A204.1 (cell line): ENCODE data around the gene GLYATL3.

Experiments used
- FAIRE-seq: peaks from 2 replicates; lab custom pipeline; 2012; peaks lifted over from hg19 to GRCh38; lab: Jason Lieb, UNC

The GLYATL3 gene

DNA sequence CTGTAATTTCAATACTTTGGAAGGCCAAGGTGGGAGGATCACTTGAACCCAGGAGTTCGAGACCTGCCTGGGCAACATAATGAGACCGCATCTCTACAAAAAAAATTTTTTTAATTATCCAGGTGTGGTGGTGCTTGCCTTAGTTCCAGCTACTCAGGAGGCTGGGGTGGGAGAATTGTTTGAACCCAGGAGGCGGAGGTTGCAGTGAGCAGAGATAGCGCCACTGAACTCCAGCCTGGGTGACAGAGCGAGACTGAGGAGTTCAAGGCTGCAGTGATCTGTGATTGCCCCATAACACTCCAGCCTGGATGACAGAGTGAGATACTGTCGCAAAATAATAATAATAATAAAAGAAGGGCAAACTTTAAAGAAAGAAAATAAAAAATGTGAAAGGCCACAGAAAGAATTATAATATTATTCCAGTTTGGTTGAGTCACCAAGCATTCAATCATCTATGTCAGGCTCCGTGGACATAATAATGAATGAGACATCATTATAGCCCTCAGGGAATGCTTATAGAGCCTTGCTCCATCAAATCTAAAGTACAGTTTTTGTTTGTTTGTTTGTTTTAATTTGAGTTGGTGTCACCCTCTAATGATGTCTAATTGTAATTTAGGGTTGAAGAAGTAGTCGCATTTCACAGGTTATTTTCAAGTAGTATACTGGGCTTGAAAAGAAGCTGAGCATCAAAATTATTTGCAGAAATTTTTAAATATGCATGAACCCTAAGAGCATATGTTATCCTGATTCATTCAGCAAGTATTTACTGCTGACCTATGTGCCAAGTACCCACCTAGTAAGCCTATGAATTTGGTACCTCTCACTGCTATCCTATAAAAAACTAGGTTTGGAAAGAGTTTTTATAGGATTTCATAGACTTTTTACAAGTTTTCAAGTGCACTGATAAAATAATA, 15.1 kb downstream of the GLYATL3 start:
- FAIRE-seq: no peak

DNA sequence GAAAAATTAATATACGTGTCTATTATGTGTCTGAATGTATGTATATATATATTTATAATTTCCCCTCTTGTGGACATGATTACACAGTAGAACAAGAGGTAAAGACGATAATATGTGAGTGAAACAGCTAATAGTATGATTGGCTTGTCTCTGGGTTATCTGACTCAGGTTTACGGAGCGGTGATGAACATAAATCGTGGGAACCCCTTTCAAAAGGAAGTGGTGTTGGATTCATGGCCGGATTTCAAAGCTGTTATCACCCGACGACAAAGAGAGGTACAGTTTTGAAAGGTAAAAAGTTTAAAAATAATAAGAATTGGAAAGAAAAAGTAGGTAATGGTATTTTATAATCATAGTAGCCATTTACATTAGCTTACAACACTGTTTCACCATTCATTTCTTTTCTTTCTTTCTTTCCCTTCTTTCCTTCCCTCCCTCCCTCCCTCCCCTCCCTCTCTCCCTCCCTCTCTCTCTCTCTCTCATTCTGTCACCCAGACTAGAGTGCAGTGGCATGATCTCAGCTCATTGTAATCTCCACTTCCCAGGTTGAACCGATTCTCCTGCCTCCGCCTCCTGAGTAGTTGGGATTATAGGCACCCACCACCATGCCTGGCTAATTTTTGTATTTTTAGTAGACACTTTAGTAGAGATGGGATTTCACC, 15.9 kb downstream of the GLYATL3 start:
- FAIRE-seq: no peak

DNA sequence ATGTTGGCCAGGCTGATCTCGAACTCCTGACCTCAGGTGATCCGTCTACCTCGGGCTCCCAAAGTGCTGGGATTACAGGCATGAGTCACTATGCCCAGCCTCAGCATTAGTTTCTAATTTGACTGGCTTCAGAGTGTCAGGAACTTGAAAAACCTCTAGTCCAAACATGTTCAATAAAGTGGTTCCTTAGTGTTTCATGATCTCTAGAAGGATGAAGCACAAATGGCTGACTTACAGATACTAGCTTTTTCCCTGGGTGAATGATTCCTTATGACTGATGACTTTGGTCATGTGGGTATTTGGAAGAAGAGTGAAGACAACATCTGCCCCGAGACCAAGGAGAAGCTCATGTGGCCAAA, 16.4 kb downstream of the GLYATL3 start:
- no peak for FAIRE-seq

DNA sequence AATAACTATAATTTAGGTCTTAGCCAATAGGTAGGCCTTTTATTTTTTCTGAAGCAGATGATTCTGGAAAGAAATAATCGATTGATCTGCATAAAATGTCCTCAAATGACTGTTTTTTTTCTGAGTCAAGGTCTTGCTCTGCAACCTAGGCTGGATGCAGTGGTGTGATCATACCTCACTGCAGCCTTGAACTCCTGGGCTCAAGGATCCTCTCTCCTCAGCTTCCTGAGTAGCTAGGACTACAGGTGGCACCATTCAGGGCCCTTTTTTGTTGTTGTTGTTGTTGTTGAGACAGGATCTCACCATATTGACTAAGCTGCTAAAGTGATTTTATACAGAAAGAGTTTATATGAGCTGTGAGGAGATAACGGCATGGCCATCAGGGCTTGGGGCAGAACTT, 18.2 kb downstream of the GLYATL3 start:
- no peak for FAIRE-seq

DNA sequence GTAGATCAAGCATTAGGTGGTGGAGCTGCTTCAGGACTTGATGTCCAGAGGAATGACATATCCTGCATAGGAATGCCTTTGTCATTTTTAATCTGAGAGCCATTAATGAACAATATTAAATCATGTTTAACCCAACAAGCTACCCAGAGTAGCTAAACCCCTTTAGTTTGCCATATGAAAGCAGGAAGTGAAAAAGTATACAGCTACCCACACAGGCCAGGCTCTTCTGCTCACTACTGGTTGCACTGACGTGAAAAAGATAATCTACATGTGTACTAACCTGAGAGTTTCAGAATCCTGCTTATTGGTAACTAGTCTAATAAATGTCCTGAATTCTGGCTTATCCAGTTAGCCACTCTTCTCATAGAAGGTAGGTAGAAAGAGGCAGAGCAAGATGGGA, 19.9 kb downstream of the GLYATL3 start:
- FAIRE-seq: no peak

DNA sequence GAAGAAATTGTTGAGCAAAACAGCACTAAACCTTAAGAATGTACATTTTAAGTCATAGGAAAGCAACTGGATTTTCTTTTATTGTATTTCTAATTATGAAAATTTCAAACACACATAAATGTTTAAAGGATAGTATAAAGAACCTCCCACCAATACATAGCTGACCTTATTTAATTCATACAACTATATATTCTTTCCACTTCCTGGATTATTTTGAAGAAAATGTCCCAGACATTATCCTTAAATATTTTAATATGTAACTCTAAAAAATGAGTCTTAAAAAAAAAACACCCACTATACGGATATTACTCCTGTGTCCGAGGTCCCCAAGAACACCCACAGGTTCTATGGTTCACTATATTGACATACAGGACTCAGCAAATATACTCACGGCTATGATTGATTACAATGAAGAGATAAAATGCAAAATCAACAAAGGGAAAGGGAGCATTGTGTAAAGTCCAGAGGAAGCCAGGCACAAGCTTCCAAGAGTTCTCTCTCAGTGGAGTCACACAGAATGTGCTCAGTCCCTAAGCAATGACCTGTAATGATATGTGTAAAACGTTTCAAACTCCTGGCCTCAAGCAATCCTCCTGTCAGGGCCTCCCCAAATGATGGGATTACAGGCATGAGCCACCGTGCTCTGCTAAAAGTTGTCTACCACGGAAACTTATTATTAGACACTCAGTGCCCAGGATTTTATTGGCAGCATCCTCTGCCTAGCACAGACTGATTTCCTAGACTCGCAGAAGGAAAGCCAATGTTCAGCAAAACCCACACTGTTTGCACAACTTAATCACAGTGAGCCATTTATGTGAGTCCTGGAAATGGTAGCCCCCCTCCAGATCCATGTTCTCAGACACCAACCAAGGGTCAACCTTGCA, 23.2 kb downstream of the GLYATL3 start:
- FAIRE-seq: no peak

- no peak for FAIRE-seq
These were observed 24.2 kb downstream of the GLYATL3 start for GRCh38 chr6:49523901-49524300.

- no peak for FAIRE-seq
These were observed 24.8 kb downstream of the GLYATL3 start for GRCh38 chr6:49524541-49524940.

DNA sequence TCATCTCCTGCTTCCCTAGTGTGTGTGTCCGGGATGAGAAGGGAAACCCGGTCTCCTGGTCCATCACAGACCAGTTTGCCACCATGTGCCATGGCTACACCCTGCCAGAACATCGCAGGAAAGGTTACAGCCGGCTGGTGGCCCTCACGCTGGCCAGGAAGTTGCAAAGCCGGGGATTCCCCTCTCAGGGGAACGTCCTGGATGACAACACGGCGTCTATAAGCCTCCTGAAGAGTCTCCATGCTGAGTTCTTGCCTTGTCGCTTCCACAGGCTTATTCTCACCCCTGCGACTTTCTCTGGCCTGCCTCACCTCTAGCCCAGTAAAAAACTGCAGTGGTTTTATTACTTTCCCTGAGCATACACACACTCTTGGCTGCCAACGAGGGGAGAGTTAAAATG, 26.9 kb downstream of the GLYATL3 start:
- FAIRE-seq: no peak

DNA sequence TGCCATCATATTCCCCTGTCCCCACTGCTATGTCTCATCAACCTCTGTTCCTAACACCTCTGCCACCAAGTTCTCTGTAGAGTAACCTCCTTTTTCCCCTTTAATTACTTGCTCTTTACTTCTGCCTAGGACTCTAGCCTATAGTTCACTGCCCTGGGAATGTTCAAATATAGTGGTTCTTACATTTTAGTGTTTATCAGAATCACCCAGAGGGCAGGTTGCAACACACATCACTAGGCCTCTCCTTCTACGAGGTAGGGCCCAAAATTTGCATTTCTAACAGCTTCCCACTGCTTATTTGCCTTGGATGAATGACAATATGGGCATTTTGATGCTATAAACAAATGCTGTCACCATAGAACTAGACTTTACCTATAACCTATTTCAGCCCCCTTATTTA, 27.6 kb downstream of the GLYATL3 start:
- FAIRE-seq: no peak

DNA sequence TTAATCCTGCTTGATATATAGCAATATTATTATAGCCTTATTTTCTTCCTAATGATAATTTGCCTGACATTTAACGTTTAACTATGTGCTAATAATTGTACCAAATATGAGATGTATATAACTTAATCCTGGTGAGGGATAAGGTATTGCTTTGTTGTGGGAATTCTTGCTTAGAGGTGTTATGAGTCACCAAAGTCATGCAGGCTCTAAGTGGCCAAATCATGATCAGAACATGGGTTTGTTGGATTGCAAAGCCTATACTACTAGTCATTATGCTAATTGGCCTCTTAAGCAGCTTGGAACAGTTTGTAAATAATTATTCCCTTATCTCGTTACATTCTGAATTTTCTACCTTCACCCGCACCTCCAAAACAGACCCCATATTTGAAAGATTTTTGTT, 28.8 kb downstream of the GLYATL3 start:
- no peak for FAIRE-seq

- no peak for FAIRE-seq
These were observed 30.5 kb downstream of the GLYATL3 start for GRCh38 chr6:49530141-49530776.

- peak; percentile 100 for FAIRE-seq
These were observed 32.2 kb downstream of the GLYATL3 start for GRCh38 chr6:49531774-49532569.

GRCh38 chr6:49535795-49536194, 36.1 kb downstream of the GLYATL3 start:
- peak; percentile 99 for FAIRE-seq

DNA sequence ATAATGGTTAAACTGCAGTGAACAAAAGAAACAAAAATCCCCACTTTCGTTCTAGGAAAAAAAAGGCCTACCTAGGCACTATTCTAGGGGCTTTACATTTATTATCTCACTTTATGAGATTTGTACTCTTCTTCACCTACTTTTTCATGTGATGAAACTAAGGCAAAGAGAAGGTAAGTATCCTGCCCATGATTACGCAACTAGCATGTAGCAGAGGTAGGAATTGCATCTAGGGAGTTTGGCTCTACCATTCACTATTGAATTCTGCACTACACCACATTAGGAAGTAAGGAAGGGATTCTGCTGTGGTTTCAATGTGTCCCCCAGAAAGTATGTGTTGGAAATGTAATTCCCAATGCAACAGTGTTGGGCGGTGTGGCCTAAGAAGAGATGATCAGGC, 39.4 kb downstream of the GLYATL3 start:
- no peak for FAIRE-seq

GRCh38 chr6:49540614-49541013, 40.9 kb downstream of the GLYATL3 start:
- no peak for FAIRE-seq

DNA sequence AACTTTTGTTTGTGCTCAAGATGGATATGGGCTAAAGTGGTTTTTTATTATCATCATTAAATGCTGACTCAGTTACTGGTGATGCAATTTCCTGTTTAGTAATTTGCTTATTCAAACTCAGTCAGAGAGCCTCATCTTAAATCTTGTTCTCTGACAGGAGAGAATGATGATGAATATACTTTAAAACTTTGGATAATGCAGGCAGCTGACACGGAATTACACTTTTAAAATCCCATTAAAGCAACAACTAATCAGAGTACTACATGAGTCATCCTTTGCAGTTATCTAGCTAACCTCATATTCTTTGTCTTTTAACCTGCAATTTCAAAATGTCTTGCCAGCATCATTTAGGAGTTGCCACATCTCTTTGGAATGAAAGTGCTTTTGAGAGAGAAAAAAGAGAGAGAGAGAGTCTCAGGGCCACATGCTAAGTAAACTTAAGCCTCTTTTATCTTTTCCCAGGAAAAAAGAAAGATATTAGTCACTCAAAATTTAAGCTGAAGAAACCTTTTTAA, 41.5 kb downstream of the GLYATL3 start:
- FAIRE-seq: peak; percentile 99

DNA sequence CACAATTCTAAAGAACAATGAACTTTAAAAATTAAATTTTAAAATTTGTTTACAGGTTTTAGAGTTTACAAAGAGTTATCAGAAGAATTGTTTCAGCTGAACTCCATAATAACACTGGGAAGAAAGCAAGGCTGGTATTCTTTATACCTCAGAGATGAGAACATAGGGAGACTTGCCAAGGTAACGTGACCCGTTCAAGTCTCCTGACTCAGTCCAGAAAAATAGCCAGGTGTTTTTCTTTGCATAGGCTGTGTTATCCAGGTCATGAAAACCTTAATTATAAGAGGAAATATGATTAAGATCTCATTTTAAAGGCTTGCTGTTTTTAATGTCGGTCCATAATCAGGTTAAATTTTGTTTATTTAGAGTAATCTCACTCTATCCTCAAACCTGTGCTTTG, 42.2 kb downstream of the GLYATL3 start:
- FAIRE-seq: no peak

DNA sequence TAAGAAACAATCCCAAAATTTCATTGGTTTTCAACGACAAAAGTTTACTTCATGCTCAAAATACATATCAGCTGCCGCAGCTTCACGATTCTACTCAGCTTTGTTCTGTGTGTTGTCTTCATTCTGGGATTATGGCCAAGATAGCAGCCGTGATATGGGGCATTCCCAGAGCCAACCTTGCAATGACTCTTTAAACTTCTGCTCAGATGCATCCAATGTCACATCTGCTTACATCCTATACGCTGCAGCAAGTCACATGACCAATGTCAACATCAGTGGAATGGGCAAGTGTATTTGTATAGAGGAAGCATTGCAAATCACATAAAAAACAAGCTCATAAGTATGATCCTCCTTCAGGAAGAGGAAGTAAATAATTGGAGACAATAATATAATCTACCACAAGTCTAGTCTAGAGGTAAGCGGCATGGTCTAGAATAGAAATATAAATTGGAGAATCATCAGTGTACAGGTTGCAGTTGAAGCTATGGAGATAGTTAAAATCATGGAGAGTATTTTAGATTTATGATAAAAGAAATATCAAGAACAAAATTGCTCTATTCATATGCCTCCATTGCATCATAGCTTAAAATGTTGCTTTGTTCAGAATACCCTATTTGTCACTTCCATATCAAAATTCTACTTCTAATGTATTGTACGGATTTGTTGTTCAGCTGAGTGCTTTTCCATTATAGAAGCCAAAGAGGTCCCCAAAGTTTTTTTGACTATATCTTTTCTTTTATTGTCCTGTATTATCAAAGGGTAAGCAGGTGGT, 43.5 kb downstream of the GLYATL3 start:
- FAIRE-seq: peak; percentile 64

GRCh38 chr6:49546331-49546730, 46.6 kb downstream of the GLYATL3 start:
- FAIRE-seq: no peak
